NCI-H2196 (cell line): ENCODE measurements around the gene ZNF385A.

Experiments used
- DNase-seq: peaks from one replicate; lab custom pipeline; 2025; ENCODE audit not compliant: unreplicated experiment; lab: John Stamatoyannopoulos, UW

Gene ZNF385A

DNA sequence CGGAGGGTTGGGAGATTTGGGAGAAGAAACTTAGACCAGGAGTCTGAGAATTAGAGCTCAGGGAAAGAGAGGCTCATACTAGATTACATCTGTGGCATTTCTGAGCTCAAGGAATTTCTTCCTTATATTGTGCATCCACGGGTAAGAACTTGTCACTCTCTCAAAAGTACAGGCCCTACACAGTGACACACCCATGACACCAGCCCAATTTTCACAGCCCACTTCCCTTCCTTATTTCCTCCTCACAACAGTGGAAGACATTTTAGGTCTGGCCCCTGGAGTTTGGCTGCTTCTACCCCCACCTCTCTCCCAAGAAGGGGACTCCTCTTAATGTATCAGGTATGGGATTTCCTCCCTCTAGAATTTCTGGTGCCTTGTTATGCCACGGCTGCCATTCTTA, 9.2 kb upstream of the ZNF385A start:
- no peak for DNase-seq

DNA sequence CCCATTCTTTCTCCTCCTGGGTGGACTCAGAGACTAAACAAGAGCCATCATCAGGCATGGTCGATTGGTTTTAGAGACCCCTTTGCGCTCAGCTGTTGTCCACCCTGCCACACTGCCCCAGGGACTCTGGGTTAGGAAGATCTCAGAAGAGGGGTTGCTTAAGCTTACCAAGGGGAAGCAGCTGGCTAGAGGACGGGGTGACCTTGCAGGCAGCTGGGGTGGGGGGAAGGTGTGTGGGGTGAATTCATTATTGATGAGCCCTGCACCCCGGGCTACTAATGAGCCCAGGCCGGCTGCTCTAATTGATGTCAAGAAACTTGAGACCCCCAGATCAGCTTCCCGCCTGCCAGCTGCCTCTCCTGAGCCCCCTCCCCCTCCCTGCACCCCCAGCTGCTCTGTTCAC, 8.7 kb upstream of the ZNF385A start:
- DNase-seq: no peak

DNA sequence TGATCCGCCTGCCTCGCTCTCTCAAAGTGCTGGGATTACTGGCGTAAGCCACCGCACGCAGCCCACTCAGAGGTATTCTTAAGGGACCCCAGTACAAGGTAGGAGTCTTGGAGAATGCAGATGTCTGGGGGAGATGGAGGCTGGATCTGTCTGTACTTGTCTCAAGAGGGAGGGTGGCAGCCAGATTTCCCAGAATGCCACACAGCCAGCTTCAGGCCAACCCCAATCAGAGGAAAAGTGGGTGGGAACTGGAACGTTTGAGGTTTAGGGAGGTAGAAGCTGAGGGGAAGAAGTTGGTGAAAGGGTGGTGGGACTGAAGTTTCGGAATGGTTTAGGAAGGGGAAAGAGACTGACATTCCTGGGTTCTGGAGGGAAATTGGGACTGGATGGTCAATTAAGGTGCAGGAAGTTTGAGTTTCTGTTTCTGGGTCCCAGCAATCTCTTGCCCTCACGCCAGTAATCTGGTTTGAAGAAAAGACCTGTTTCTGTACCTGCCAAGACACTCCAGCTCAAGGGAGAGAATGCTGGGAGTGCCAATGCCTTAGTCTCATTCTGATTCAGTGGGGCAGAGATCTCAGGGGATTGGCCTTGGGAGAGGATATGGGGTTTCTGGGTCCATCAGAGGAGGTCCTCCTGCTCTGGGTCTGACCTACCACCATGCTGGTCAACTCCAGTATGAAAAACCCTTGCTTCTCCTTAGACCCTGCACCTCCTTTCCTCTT, 8.1 kb upstream of the ZNF385A start:
- no peak for DNase-seq

DNA sequence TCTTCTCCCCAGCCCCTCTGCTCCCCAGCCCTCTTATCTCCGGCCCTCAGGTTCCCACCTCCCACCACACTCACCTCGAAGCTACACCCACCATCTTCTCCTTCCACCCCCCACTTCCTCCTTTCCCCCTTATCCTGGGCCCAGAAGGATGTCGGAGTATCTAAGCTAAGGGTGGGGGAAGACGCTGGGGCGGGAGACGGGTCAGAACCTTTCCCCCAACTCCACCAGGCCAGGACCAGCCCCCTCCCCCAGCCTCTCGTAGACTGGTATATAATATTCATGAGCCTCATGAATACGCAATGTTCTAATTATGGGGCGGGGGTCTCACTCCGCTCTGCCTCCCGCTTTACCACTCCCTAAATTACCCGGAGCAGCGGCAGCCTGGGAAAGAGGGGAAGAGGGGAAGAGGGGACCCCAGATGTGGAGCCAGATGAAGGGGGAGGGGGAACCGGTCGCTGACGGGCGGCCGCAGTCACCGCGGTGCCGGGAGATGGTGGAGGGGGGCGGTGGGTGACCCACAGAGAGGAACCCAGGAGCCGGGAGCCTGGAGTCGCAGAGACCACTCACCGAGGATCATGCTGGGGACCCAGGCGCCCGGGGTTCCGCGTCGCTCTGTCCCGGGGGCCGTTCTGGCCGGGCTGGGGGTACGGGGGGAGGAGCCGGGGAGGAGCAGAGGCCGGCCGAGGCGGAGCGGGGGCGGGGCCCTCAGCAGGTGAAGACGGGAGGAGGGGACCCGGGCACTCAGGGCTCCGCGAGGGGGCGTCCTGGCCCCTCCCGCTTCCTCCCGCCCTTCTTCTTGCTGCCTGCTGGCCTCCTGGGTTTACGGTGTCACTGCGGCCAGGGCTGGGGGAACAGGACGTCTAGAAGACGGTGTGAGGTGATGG, 6.4 kb upstream of the ZNF385A start:
- DNase-seq: peak; percentile 74

DNA sequence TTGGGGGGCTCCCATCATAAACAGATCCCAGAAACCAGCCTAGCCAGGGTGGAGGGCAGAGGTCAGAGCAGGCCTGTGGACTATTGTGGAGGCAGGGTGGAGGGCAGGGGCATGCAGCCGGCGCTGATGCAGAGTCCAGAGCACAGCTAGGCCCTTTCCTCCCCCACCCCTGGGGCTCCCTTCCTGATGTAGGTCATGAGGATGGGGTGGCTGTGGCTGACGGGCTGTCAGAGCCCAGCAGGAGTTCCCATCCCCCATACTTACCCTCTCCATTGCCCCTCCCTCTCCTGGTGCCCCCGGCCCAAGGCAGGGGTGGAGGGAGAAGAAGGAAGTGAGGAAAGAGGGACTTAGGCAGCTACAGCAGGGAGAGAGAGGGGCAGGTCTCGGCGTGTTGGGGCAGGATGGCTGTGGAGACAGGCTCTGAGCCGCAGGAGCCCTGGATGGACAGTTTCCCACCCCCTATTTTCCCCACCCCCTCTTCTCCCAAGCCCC, 5.7 kb upstream of the ZNF385A start:
- DNase-seq: no peak

DNA sequence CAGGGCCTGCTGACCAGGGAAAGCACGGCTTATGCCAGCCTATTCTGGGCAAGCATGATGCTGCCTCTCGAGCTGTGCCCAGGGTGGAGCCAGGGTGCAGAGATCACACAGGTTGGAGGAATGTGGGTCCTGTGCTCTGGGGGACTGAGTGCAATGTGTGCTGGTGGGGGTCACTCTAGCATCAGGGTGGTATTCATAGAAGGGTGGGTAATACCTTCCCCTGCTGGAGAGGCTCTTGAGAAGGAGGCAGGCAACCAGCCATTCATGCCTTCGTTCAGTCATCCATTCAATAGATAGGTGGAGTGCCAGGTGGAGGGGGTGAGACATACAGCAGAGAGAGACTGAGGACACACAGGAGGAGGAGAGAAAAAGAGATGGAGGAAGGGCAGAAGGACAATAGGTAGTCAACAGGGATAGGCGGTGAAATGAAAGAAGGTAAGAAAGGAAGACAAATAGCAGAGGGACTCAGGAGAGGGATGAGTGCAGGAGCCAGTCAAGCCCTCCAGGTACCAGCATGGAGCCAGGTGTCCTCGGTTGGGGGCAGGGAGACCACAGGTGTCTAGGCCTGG, 5.2 kb upstream of the ZNF385A start:
- no peak for DNase-seq

DNA sequence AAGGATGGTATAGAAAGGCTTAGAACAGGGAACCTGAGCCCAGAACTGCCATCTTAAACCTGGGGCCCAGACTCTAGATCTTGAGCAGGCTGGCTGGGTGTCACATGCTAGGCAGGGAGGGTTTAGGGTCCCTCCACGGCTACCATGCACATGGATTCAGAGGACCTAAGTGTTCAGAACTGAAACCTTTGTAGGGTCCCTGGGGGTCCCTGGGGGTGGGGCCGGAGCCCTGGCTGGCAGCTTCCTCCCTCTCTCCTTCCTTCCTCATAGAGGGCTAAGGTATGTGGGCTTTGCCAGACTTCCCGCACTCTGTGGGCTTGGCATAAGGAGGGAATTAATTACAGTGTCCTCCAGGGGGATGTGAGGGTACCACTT, 4.6 kb upstream of the ZNF385A start:
- DNase-seq: no peak

DNA sequence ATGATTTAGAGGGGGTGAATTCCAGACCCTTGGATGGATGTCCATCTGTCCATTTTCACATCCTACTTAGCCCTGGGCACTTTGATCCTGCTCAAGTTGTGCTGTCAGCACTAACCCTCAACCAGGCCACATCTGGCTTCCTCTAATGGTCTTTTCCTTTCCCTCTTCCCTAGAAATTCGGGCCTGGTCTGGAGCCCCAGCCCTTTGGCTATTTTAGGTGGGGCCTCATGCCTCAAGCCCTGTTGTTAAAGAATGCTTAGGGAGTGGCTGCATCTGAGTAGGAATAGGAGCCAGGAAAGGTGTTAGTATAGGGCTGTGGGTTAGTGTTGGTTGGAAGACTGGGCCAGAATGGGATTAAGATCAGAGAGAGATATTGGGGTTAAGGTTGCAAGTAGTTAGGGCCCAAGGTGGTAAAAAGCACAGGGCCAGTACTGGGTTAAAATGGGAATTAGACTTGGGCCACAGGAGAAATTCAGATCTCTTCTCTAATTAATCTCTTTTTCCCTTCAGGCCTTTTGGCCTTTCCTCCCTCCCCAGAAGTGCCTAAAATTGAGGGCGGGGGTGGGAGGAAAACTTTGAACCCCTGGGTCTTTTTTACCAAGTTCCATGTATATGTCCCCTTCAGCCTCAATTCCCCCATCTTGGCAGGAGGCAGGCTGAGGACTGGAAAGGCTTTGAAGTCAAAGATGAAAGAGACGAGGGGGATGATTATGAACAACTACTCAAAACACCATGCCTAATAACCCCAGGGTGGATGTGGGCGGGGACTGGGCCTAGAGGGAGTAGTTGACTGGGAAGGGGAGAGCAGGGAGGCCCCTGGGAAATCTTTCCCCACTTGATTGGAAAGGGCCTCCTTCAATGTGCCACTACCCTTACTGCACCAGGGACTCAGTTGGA, 4.0 kb upstream of the ZNF385A start:
- no peak for DNase-seq

DNA sequence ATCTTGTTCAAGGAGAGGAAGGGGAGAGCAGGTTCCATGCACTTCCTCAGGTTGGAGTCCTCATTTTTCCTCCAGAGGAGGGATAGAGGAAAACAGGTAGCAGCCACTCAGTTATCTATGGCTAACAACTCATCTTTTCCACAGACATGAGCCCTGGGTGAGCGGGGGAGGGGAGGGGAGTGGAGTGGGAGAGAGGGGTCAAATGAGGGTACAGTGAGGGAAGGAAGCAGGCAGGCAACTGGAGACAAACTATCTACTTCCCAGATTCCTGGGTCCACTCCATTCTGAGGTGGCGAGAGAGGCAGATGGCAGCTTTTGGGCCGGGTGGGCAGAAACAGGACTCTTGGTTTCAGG, 2.6 kb upstream of the ZNF385A start:
- DNase-seq: no peak

DNA sequence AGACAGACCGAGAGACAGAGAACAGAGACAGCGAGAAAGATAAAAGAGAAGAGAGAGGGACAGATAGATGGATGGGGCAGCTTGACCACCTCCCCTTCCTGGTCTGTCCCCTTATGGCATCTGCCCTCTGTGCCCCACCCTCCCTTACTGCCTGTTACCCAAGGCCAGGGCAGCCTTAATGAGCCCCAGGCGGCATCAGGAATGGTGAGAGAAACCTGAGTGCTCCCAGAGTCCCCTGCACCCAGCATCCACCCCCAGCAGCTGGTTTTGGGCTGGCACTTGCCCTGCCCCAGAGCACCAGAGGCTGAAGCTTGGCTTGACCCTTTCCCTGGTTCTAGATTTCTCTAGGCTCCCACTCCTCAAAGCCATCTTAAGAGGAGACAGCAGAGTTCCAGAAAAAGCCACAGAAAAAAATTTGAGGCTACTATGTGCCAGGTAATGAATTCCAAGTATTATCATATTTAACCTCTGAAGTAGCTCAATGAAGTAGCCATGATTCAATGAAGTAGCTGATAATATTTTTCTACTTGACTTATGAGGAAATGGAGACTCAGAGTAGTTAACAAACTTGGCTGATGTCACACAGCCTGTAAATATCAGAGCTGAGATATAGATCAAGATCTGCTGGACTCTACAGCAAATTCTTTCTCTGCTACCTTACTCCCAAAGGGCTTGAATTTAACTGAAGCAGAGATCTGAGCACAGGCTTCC, 2.0 kb upstream of the ZNF385A start:
- no peak for DNase-seq

DNA sequence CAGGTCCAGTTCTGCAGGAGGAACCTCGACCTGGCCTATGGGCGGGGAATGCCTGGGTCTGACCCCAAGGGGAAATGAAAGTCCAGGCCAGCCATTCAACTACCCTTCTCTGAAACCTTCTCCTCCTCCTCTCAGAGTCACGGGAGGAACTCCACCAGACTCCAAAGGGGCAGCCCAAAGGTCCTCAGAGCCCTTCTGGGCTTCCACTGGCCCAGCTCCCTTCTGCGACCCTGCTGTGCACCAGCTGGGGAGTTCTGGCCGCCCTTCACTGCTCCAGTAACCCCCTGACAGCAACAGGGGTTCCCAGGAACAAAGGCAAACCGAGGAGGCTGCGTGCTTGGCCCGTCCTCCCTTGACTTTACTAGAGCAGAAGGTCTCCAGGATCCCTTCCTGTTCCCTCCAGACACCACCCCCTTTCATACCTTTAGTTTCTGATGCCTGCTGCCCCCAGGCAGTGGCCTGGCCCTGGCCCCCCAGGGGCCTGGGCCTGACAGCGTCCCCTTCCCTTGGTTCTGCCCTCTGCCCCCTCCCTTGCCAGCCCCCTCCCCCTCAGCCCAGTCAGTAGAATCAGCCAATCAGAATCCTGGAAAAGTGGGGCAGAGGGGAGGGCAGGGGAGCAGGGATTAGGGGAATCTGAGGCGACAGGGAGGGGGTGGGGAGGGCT, 850 bp upstream of the ZNF385A start:
- DNase-seq: no peak

DNA sequence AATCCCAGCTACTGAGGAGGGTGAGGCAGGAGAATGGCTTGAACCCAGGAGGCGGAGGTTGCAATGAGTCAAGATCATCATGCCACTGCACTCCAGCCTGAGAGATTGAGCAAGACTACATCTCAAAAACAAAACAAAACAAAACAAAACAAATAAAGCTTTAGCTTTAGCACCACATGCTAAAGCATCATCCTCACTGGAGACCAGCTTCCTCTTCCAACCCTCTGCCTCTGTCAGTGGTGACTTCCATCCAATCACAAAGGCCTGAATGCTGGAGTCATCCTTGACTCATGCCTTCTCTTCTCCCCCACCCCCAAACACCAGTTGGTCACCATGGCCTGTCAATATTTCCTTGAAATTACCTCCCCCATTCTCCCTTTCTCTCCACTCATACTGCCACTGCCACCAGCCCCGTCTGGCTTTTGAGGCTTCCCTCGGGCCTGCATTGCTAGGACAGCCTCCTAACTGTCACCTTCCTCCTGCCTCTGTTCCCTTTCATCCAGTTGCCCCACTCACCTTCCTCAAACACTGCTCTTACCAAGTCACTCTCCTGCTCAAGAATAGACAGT, 1.4 kb downstream of the ZNF385A start:
- no peak for DNase-seq

DNA sequence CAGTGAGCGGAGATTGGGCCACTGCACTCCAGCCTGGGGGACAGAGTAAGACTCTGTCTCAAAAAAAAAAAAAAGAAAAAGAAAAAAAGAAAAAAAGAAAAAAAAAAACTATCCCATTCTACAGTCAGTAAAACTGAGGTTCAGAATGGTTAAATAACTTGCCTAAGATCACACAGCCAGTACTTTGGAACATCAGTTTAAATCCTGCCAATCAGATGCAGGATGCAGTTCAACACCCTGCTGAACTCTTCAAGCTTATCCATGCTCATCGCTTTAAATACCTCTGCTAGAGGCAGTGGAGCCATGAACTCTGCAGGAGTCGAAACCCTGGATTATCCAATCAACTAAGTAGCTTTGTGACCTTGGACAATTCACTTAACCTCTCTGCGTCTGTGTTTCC, 3.4 kb downstream of the ZNF385A start:
- no peak for DNase-seq

DNA sequence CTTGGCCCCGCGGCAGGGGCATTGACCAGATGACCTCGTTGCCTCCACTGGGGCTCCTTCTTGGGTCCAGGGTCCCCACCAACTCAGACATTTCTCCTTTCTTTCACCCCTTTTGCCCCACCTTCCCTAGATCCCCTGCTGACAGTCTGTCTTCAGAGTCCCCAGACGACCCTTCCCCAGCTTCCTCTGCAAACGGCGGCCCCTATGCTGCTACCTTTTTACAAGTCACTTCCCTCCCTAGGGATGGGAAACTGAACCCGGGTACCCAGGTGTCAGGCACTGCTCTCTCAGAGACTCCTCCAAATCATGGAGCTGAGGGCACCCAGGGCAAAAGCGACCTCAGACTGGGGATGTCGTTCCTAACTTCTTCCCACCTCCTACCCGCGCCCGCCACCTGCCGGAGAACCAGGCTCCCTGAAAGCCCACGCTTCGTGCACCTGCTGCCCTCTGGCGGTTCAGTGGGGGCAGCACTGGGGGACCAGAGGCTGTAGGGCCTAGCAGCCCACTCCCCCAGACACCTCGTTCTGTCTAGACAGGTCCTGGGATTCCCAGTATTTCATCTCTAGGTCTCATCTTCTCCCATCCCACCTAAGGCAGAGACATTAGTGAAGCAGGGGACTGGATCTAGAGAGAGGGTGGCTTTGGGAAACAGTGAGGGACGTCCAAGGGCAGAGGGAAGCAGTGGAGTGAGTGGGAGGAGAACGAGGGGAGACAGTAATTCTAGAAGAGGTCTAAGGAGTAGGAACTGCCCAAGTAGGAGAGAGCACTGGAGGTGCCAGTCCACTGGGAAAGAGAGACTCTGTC, 4.9 kb downstream of the ZNF385A start:
- DNase-seq: no peak

DNA sequence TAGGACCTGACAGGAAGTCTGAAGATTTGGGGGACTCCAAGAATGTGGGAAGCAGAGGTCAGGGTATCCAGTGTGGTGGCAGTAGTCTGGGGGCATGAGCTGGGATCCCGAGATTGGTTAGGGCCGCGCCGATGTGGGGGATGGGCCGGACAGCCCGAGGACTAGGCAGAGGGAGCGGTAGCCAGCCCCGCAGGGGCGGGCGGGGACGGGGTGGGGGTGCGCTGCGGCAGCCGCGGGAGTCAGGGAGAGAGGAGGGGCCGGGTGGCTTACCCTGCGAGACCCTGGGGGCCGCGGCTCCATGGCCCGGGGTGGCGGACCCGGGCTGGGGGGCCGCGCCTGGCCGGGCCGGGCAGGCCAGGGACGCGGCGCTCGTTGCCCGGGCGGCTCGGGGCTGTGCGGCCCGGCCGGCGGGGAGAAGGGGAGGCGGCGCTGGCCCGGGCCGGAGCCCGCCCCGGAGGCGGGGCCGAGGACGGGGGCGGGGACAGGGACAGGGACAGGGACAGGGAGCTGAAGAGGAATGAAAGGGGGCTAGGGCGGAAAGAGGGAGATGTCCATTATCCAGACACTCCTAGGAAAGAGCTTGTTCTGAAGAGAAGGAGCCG, 5.6 kb downstream of the ZNF385A start:
- no peak for DNase-seq

DNA sequence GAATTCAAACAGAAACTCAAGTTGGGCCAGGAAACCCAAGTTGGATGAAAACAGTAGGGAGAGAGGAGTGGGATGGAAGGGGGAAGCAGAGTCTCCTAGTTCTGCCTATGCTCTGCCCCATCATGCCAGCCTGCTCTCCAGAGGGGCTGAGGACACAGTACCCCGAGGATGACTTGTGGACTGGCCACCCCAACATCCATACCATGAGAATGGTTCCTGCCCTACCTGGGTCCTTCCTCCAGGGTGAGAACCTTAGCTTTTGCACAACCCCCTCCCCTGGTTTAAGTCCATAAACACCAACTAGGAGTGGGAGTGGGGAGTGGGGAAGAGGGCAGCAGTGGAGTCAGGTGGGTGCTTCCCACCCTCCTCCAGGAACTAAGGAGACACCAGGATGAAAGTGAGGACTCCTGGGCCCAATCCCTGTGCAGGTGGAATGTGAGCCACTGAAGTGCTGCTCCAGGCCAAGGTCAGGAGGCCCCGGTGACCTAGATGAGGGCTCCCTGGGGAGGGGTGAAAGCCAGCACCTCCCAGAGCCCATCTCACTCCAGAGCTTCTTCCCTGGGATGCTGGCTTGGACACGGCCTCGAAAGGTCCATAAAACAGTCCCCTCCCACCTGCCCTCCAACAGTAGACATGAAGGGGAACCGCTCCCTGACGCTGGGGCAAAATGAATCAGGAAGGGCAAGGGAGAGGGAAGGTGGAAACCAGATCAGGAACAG, 6.6 kb downstream of the ZNF385A start:
- DNase-seq: no peak

DNA sequence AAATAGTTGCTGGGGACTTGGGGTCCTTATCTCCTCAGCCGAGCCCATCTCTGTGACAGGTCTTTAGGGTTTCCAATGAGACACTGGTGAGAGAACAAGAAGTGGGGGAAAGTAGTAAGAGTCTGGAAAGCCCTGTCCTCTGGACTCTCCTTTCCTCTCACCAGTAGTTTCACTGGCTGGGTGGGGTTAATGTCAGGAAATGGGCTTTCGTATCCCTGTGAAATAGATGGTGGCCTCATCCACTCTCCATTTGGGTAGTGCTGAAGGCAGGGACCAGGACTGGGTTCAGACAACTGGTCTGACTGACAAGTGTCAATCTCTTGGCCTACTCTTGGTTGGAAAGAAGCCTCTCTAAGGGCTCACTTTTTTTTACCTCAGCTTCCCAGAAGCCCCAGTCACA, 7.5 kb downstream of the ZNF385A start:
- DNase-seq: no peak

DNA sequence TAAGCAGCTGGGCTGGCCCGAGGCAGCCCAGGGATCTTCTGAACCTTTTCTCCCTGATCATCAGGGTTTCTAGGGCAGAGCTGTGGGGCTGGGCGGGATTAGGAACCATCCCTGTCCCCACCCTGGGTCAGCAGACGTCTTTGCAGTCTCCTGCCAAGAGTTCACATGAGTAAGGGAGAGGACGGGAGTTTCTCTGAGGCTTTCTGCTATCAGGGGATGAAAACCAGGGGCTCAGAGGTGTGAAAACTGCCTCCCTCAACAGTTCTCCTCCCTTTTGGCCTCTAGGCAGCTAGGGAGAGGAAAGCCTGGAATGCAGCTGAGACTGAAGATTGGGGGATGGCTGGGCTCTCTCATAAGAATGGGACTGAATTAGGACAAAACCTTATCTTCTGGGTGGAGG, 7.9 kb downstream of the ZNF385A start:
- DNase-seq: no peak
